Measurements from ENCODE around the gene RAVER1. TPM values are rescaled to one million over a fixed set of nuclear protein-coding genes. Genes with fewer than 3 reads are reported as not detected.

RAVER1 gene
- total and polyA plus RNA-seq, 2 of the 13 experiments (the other 11 are each of a cell fraction or from before 2014, with no cell fraction given), result 3.6 to 7.9 TPM

- TF ChIP-seq MXD3 (CRISPR knock-in tag; IDR thresholded peaks at IDR 0.05) (no peak), ZNF557 (CRISPR knock-in tag; IDR thresholded peaks at IDR 0.05) (0 out of 2 replicates have a peak, but pooled peaks have one; percentile 49), PAWR (CRISPR knock-in tag; IDR thresholded peaks at IDR 0.05; ENCODE audit: borderline replicate concordance) (no peak), USF2 (IDR thresholded peaks at IDR 0.05; ENCODE audit: low read depth, low read length) (no peak), USF2 (CRISPR knock-in tag; IDR thresholded peaks at IDR 0.05; ENCODE audit: borderline replicate concordance) (no peak), ZNF501 (CRISPR knock-in tag; IDR thresholded peaks at IDR 0.05) (no peak), ZNF790 (CRISPR knock-in tag; IDR thresholded peaks at IDR 0.05; ENCODE audit: borderline replicate concordance) (no peak), ZNF749 (CRISPR knock-in tag; IDR thresholded peaks at IDR 0.05; ENCODE audit: borderline replicate concordance) (no peak), KLF16 (CRISPR knock-in tag; IDR thresholded peaks at IDR 0.05) (no peak), MTF2 (CRISPR knock-in tag; IDR thresholded peaks at IDR 0.05; ENCODE audit: borderline replicate concordance) (no peak), HNF4A (CRISPR knock-in tag; IDR thresholded peaks at IDR 0.05) (peak; percentile 57), CREB1 (IDR thresholded peaks at IDR 0.05) (no peak), CREB1 (CRISPR knock-in tag; IDR thresholded peaks at IDR 0.05) (0 out of 2 replicates have a peak, but pooled peaks have one; percentile 66), PAXIP1 (CRISPR knock-in tag; conservative IDR thresholded peaks at IDR 0.05) (0 out of 2 replicates have a peak, but pooled peaks have one; percentile 16), THRA (CRISPR knock-in tag; IDR thresholded peaks at IDR 0.05; ENCODE audit: borderline replicate concordance) (no peak), ZNF263 (CRISPR knock-in tag; IDR thresholded peaks at IDR 0.05) (peak; percentile 96), MXI1 (IDR thresholded peaks at IDR 0.05; ENCODE audit: borderline replicate concordance, low read depth, low read length) (no peak; the same call in 2 of the 3 replicates), CSRNP2 (CRISPR knock-in tag; conservative IDR thresholded peaks at IDR 0.05; ENCODE audit: low read depth) (0 out of 2 replicates have a peak, but pooled peaks have one; percentile 36)
Observed at GRCh38 chr19:10333758-10334587, 644 bp upstream of the RAVER1 start (continued).

All from HepG2 (cell line).